Hematopoietic multipotent progenitor cell treated with erythropoietin and hydrocortisone succinate and interleukin-3 and kit ligand, for 6 days (in vitro differentiated cells): ENCODE data around the gene TTC31.
A peak's percentile ranks its signal among the peaks of the same experiment; 100 is the strongest.

Experiments
- DNase-seq: peaks from one replicate; pipeline ENCODE4 v3.0.0-alpha.2; 2015

Gene TTC31

GRCh38 chr2:74488643-74489481 lies 6.0 kb downstream of the TTC31 start:
- no peak for DNase-seq

DNA sequence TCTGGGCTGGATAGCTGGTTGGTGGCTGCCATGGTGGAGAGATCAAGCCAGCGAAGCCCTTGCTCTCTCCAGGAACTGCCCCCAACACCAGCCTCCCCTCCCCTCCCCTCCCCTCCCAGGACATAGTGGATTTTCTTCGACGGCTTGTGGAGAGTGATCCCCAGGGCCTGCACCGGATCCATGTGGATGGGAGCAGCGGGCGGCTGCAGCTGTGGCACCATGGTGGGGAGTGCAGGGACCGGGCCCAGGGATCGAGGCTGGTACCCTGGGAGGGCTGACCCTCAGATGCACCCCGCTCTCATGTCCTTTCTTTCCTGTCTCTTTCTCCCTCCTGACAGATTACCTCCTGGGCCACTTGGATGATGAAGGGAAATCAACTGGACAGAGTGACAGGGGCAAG lies 7.0 kb downstream of the TTC31 start:
- no peak for DNase-seq

DNA sequence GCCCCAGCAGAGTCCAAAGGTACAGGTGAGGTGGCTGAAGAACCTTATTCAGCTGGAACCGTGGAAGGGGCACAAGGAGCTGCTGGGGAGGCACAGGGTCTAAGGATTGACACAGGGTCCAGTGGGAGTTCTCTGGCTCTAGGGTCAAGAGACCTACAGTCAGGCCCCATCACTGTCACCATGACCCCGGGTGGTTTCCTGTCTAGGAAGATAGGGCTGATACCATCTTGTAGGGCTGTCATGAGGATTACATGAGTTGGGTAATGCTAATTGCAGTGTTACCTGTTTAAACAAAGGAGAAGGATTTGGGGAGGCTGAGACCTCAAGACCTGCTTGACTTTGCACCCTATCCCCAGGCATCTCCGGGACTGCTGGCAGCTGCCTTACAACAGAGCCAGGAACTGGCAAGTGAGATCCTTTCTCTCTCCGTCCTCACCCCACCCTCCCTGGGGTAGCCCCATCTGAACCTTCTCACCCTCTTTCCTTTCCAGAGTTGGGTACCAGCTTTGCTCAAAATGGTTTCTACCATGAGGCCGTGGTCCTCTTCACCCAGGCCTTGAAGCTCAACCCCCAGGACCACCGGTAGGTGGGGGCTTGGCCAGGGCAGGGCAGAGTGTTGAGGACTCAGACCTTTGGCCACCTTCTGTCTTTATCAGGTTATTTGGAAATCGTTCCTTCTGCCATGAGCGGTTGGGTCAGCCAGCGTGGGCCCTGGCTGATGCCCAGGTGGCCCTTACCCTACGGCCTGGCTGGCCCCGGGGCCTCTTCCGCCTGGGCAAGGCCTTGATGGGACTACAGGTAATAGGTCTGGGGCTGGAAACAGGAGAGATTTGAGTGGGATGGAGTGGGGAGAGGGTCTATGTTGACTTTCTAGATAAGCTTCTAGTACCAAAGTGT lies 9.0 kb downstream of the TTC31 start:
- no peak for DNase-seq

DNA sequence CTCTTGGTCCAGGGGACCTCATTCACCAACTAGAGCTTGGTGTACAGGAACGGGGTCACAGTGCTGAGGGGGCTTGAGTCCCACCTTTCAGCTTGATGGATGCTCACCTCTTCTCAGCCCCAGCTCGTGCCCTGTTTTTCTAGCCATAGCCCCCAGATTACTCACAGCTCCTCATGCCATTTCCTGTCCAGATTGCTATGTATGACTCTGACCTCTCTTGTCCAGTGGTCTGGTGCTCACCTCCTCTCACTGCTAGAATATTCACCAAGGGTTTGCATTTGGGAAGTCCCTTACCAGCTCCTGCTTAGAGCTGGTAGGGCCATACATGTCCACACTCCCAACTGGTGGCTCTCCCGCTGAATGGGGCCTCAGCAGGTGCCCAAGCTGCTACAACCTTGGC lies 10.7 kb downstream of the TTC31 start:
- no peak for DNase-seq

- DNase-seq = no peak
Observed at GRCh38 chr2:74495440-74495839, 12.6 kb downstream of the TTC31 start.

GRCh38 chr2:74496997-74497776 lies 14.3 kb downstream of the TTC31 start:
- no peak for DNase-seq

- peak; percentile 53 for DNase-seq
Observed at GRCh38 chr2:74497777-74498499, 15.1 kb downstream of the TTC31 start.

DNA sequence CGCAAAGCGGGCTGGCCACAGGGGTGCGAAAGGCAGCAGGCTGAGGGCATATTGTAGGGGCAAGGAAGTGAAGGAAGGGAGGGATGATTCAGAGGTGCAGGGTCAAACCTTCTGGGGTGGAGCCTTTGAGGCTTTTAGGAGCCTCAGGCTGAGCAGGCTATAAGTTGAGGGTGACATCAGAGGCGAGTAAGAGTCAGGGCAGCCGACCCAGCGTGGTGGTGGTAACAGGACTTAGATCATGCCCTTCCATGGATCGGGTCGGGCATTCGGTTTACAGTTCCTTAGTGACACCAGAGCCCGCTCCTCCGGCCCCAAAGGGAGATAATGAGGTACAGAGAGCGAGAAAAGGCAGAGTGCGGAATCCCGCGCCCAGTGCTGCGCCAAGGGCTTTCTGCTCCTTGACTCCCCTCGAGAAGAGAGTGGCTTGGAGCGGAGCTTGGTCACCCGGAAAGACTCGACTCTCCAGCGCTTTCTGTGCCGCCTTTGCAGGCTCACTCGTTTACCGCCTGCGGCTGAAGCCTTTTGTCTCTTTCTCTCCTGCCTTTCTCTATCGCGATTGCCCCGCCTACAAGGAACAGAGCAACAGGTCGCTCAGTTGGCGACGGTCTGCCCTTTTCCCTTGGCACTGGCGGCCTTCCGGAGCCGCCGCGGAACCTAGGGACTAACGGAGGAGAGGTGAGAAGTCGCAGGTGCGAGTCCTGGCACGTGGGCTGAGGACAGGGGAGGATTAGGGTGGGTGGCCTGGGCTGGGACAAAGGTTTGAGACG lies 15.8 kb downstream of the TTC31 start:
- DNase-seq = peak; percentile 65

DNA sequence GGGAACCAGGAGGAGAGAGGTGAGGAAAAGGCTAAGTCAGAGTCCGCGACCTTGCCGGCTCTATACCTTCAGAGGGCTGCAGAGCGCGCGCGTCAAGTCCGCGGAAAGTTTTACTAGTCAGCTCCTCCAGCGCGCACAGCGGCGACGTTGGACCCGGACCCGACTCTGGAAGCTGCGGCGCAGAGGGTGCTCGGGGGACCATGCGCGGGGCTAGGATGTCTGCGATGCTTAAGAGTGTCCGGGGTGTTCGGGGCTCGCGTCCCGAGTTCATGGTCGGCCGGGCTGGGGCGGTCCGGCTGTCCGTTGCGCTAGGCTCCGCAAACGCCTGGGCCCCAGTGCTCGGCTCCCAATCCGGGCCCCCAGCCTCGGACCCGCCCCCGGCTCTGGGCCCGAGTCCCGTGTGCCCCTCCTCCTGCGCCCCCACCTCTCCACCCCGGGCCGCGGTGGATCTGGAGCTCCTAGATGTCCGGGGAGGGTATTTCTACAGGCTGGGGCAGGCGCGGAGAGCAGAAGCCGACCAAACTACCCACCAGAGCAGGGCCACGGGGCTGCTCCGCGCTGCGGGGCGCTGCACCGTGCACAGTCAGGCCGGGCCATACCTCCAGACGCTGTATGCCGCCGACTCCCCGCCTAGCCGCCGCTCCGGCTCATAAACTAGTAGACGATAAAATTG lies 16.5 kb downstream of the TTC31 start, which contains the start of gene LBX2:
LBX2 (minus strand) TSS at position 337 of the 673 bp plus-strand sequence; CDS start at position 271, 66 bp downstream.
- peak; percentile 67 for DNase-seq

- no peak for DNase-seq
Observed at GRCh38 chr2:74499940-74500577, 17.2 kb downstream of the TTC31 start.

DNA sequence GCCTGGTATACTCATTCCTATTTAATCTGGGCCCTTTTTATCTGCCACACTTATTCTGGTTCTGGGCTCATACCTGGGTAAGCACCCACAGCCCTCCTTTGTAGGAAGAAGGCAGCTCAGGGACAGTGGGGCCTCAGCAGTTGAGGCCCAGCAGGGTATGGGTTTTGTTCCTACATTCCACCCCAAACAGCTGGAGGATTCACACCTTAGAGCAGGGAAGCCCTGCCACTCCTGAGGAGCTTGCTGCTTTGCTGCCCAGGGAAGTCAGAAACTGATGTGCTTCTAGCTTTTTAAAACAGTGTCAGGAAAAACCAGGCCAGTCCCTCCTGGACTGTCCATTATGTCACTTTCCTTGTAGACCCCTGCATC lies 17.7 kb downstream of the TTC31 start:
- DNase-seq = no peak

DNA sequence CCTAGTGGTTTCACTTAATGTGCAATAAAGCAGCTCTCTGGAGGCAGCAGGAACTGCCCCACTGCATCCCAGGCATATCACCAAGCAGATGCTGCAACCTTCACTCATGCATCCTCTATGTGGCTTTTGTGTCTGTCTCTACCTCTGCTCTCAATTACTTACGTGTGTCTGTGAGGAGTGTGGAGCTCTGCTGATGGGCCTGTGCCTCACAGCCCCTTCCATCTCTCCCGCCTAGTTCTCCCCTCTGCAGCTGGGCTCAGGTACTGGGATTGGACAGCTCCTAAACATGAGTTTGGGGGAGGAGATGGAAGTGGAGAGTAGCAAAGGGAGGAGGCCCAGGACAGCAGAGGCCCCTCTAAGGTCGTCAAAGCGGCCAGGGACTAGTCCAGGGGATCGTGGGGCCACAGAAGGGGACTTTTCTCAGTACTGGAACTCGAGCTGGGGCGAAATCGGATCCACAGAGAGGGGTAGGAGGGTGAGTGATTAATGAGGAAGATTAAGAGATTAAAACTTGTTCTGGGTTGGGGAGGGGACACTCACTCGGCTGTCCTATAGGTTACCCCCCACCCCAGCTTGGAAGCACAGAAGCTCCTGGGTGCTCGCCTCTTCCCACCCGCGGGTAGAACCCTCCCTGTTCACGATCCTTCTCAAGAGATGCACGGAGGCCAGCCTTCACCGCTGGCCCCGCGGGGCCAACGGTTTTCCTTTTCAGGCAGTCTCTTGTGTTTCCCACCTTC lies 18.6 kb downstream of the TTC31 start:
- no peak for DNase-seq

GRCh38 chr2:74502147-74502719 lies 19.4 kb downstream of the TTC31 start:
- no peak for DNase-seq

DNA sequence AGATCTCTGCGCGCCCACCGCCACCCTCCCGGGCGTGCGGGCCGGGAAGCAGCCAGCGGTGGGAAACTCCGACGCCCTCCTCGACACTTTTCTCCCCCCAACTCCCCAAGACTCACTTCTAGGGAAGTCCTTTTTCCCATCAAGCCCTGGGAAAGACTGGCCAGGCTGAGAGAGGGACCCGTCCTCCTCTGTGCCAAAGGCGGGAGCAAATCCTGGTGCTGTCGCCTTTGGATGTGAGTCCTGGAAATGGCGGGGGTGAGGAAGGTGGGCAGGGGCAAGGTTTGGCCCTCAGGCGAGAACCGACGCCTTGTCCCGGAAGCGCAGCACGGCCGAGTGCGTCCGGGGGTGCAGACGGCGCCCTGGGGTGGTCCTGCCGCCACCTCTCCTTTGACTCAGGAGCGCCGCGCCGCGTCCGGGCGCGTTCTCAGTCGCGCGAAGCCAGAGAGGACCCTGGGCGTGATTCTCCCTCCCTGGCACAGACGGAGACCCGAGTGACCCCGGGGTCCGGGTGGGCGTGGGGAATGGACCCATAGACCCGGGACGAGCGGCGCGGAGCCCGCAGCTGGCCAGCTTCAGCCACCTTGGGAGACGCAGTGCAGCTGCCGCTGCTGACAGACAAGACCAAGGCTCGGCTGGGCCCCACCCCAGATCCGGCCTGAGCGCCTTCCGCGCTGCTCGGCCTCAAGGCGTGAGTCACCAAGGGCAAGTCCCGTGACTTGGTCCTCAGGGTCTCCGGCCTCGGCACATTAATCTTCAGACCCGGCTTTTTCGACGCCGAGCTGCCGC lies 20.0 kb downstream of the TTC31 start:
- peak; percentile 88 for DNase-seq

DNA sequence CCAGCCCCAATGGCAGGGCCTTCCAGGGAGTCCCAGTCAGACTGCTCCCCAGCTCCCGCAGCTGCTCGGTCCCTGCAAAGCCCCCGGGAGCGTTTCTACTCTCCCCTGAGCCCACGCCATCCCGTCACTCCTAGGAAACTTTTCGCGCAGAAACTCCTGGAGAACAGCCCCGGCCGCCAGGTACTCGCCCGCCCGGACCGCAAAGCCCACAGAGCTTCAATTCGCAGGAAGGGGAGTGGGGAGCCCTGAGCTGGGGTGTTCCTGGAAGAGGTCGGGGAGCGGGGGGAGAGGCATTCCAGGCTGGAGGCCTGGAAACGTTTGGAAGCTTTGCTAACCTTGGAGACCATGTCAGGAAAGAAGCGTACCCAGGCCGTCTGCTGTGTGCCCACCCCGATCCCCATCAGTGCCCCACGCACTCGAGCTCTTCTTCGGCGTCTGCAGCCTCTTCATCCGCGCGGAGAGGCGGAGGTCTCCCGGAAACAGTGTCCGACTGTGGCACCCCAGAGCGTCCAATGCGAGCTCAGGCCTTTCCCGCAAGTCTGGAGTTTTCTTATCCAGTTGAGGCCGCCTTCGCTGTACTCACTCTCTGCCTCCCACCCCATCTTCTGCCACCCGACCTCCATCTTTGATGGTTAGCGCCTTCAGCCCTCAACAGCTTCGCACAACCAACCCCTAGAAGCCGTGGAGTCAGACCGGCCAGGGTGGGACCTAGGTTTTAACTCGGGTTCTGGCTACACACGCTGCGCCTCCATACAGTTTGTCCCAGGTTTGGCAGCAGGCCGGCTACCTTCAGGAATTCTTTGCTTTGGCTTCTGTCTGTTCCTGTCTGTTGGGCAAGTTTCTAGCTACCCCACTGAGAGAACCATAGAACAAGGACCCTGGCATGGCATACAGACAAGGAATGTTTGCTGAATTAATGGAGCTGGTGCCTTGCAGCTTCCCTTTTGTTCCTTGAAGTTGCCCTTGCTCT lies 20.9 kb downstream of the TTC31 start:
- no peak for DNase-seq

DNA sequence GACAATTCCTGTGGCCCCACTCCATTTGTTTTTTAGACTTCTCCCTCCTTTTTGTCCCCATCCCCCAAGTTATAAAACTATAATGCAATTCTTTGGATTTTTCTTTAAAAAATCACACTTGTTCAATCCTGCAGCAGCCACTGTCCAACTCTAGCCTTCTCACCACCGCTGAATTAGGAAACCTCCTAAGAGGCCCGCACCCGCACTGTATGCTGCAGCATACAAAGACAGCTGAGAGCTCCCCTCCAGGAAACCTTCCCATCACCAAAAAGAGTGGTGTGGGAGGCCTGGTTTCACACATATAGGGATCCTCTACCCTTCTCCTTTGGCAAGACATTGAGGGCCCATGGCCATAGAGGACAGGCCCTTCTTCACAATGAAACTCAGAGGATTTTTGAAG lies 21.7 kb downstream of the TTC31 start:
- DNase-seq = no peak
